K562 (cell line): ENCODE measurements around the gene NAV2. TPM values are rescaled to one million over a fixed set of nuclear protein-coding genes. Genes with fewer than 3 reads are reported as not detected.
A peak's percentile ranks its signal among the peaks of the same experiment; 100 is the strongest.

Experiments used
- ATAC-seq: fragments of 200-7000 bp; cut with Tn5 transposase; 3 replicates; pipeline ENCODE4 v1.9.1; 2020; ENCODE audit warnings: moderate library complexity
- BruUV-seq: library from RNA; stranded (reverse); fragments of 400-500 nt; replicated peaks from 2 replicates; lab custom pipeline; 2021; lab: Mats Ljungman, UMichigan
- CTCF ChIA-PET: fragments of 300-600 bp; formaldehyde crosslinking; extraction: SDS; loops from one replicate; lab custom pipeline; 2021; ENCODE audit warnings: low intra/inter-chr PET ratio; lab: Yijun Ruan, JAX
- POLR2A ChIA-PET: fragments of 300-600, 350-650 bp; sonication (Branson Sonifier 250); formaldehyde crosslinking; extraction: SDS; loops from one replicate; lab custom pipeline; 2021; ENCODE audit warnings: antibody characterized with exemption, inconsistent platforms; lab: Yijun Ruan, JAX
- DNase-seq, 4 experiments: peaks; one replicate each; pipeline versions ENCODE4 v3.0.0 to v3.0.0-alpha.2; 2011 to 2018; ENCODE audit warnings: low spot score in 3 of 4, mixed read lengths in 3 of 4; ENCODE audit errors: extremely low read depth in 1 of 4
- FAIRE-seq: peaks from 2 replicates; lab custom pipeline; 2011; peaks lifted over from hg19 to GRCh38; lab: Jason Lieb, UNC
- H2AFZ ChIP-seq: 2 replicates; pipeline ENCODE4 v1.6.0; 2011; ENCODE audit warnings: low read depth, low read length, control low read depth, inconsistent platforms
- H3K27ac ChIP-seq: fragments of 200-600 bp; 3 replicates; pipeline ENCODE4 v1.8.0; 2011; ENCODE audit warnings: low read depth, mild to moderate bottlenecking, control low read depth, inconsistent platforms, low read length, moderate library complexity, mixed read lengths; ENCODE audit errors: extremely low read depth
- H3K27me3 ChIP-seq, 2 experiments: fragments of 300-600 bp in 1 of 2; 2 replicates in 1 of 2; 3 replicates in 1 of 2; pipeline versions ENCODE4 v1.6.0 to v1.8.0; 2011; ENCODE audit warnings: inconsistent platforms in 2 of 2, low read length in 2 of 2, mild to moderate bottlenecking in 1 of 2, mixed read lengths in 1 of 2, moderate library complexity in 1 of 2; ENCODE audit not compliant: control insufficient read depth in 2 of 2, insufficient read depth in 2 of 2
- H3K36me3 ChIP-seq: fragments of 300-600 bp; 3 replicates; pipeline ENCODE4 v1.8.0; 2011; ENCODE audit warnings: mild to moderate bottlenecking, low read length, inconsistent platforms; ENCODE audit not compliant: control insufficient read depth, insufficient read depth
- H3K4me1 ChIP-seq, 2 experiments: fragments of 200-600 bp in 1 of 2; replicated peaks in 1 of 2; 2 replicates in 1 of 2; 3 replicates in 1 of 2; pipeline versions ENCODE4 v1.5.1 to v1.8.0; 2011; ENCODE audit warnings: inconsistent platforms in 2 of 2, low read length in 2 of 2, mild to moderate bottlenecking in 1 of 2, mixed read lengths in 1 of 2, moderate library complexity in 1 of 2; ENCODE audit not compliant: control insufficient read depth in 2 of 2, insufficient read depth in 2 of 2
- H3K4me2 ChIP-seq: 2 replicates; pipeline ENCODE4 v1.6.1; 2011; ENCODE audit warnings: low read length, control low read depth, inconsistent platforms, mixed read lengths; ENCODE audit not compliant: insufficient read depth
- H3K4me3 ChIP-seq: fragments of 200-600 bp; sonication (generic), shearing (Covaris generic); 2 replicates; pipeline ENCODE4 v1.5.1; 2016; ENCODE audit warnings: control low read depth, inconsistent platforms
- H3K79me2 ChIP-seq: fragments of 200-600 bp; 3 replicates; pipeline ENCODE4 v1.8.0; 2011; ENCODE audit warnings: low read length, inconsistent platforms; ENCODE audit not compliant: control insufficient read depth, insufficient read depth
- H3K9ac ChIP-seq, 2 experiments: 2 replicates each; pipeline versions ENCODE4 v1.6.0 to v1.6.1; 2011; ENCODE audit warnings: low read depth in 2 of 2, low read length in 2 of 2, control low read depth in 1 of 2, inconsistent platforms in 1 of 2, mild to moderate bottlenecking in 1 of 2, mixed read lengths in 1 of 2; ENCODE audit not compliant: insufficient read depth in 1 of 2
- H3K9me1 ChIP-seq: one replicate; pipeline ENCODE4 v1.6.0; 2011; ENCODE audit warnings: inconsistent platforms, mild to moderate bottlenecking, low read length, moderate library complexity; ENCODE audit not compliant: control insufficient read depth, insufficient read depth
- H3K9me3 ChIP-seq: replicated peaks from 2 replicates; pipeline ENCODE4 v1.5.1; 2011; ENCODE audit warnings: low read depth, low read length, inconsistent platforms; ENCODE audit not compliant: control insufficient read depth, insufficient read depth
- H4K20me1 ChIP-seq: replicated peaks from 2 replicates; pipeline ENCODE4 v1.6.1; 2011; ENCODE audit warnings: low read length, inconsistent platforms, mixed read lengths; ENCODE audit not compliant: control insufficient read depth, insufficient read depth
- HDGF ChIP-seq: fragments of 450-650 bp; IDR thresholded peaks from 2 replicates; pipeline ENCODE4 v1.6.1; 2016
- LARP7 ChIP-seq: fragments of 450-650 bp; IDR thresholded peaks from 2 replicates; pipeline ENCODE4 v1.6.1; 2016
- PHF21A ChIP-seq: fragments of 450-650 bp; IDR thresholded peaks from 2 replicates; pipeline ENCODE4 v1.6.1; 2017; ENCODE audit warnings: low read depth, borderline replicate concordance
- SP1 ChIP-seq: sonication (generic); formaldehyde crosslinking; IDR thresholded peaks from 2 replicates; pipeline ENCODE4 v1.8.1; 2022; ENCODE audit warnings: mild to moderate bottlenecking, missing genetic modification reagents
- whole genome bisulfite sequencing: fragments of 100-300 bp; shearing (Covaris generic); methylation state at CpG from one replicate; pipeline ENCODE4 v1.1.6; 2016; ENCODE audit warnings: low coverage, mixed read lengths; ENCODE audit not compliant: insufficient coverage; ENCODE audit errors: missing lambda C conversion rate; 5-methylcytosine and 5-hydroxymethylcytosine counted together
- in situ Hi-C: fragments of 300-500 bp; cut with MboI; formaldehyde crosslinking; loops from 4 replicates; pipeline ENCODE4 v1.15.0; 2018; ENCODE audit warnings: inconsistent platforms, mixed read lengths
- intact Hi-C: fragments of 100-400 bp; cut with micrococcal nuclease; formaldehyde crosslinking; loops from 2 replicates; pipeline ENCODE4 v1.14.2; 2022
- polyA plus RNA-seq, 8 experiments: library from polyadenylated mRNA; depleted of rRNA in 4 of 8; stranded (reverse) in 5 of 8; unstranded in 3 of 8; fragments of >200 nt; fragmentation: Nextera tagmentation in 2 of 8; fragmentation: Illumina TruSeq in 1 of 8; extraction: Ambion mirVana in 2 of 8; extraction: Trizol in 1 of 8; gene quantifications; 2 replicates each; pipeline versions ENCODE4 v1.2.1 to v1.2.3, GENCODE V29; 2011 to 2014; ENCODE audit warnings: inconsistent platforms in 1 of 8, missing spikeins in 1 of 8
- total RNA-seq, 7 experiments: library from RNA; depleted of rRNA in 6 of 7; stranded (reverse); fragments of >200 nt in 6 of 7; fragmentation: Illumina TruSeq in 2 of 7; extraction: Trizol in 2 of 7; gene quantifications; 2 replicates each; pipeline versions ENCODE4 v1.2.1 to v1.2.3, GENCODE V29; 2011 to 2021; ENCODE audit warnings: low replicate concordance in 1 of 7

Gene NAV2
- total and polyA plus RNA-seq, 9 of the 15 experiments (the other 6 are each of a cell fraction or from before 2014, with no cell fraction given), result 0.03 to 0.35 (median 0.05) TPM

DNA sequence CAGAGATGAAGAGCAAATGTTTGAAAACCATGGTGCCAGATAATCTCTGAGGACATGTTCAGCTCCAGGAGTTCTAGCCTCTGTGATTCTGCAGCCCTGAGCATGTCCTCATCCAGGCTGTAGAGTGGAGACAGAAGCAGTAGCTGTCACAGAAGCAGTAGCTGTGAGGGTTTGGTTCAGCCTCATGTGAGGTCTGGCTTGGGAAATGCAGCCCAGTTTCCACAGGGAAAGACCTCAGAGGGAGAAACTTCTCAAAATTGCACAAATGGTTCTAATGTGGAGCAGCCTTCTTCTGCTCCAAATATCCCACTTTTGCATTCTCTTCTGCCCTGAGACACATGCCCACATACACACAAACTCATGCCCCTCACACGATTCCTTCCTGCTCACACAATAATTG lies 399.2 kb downstream of the NAV2 start:
- H3K9ac ChIP-seq, result peak overlapping the region in 1 of 2 experiments; percentile 17; a peak in 2 of 4 replicates
- no peaks in the 10 kb centered on the region for H3K9me3 ChIP-seq
- no peaks in the 10 kb centered on the region for H3K9me1 ChIP-seq
- peak overlapping the region; percentile 66 for H3K4me2 ChIP-seq
- in situ Hi-C loops, result no loop called here
- no peak for ATAC-seq
- H3K27ac ChIP-seq, result peak overlapping the region; percentile 30; the same call in 1 of the 3 replicates
- intact Hi-C loops, result loop anchor here (1.0 to 5.0 kb wide), 4 partner anchors 31 to 161 kb away; no protein-coding TSS in a partner anchor
- H3K36me3 ChIP-seq, result no peaks in the 10 kb centered on the region
- no peaks in the 10 kb centered on the region; the same call in 1 of the 2 replicates for H4K20me1 ChIP-seq
- WGBS, result 9% methylated on average over 1 of the region's 1 CpG
- no TSS peak for BruUV-seq
- CTCF ChIA-PET, result interaction anchor here (0.7 kb wide), 1 partner anchor 161 kb away, joined by 3 read pairs; no protein-coding TSS in a partner anchor
- peak; percentile 10; the same call in 1 of the 2 replicates for TF ChIP-seq LARP7
- TF ChIP-seq PHF21A, result no peak
- 0 out of 2 replicates have a peak, but pooled peaks have one; percentile 26 for TF ChIP-seq HDGF
- 0 out of 2 replicates have a peak, but pooled peaks have one; percentile 16 for TF ChIP-seq SP1 (CRISPR knock-in tag)
- H3K4me3 ChIP-seq, result no peak overlapping the region
- H3K4me1 ChIP-seq, result peaks cover 12 to 14% of the 10 kb centered on the region in 2 experiments
- H3K27me3 ChIP-seq, result no peaks in the 10 kb centered on the region
- no peaks in the 10 kb centered on the region for H3K79me2 ChIP-seq
- DNase-seq, result no peak
- H2AFZ ChIP-seq, result peak overlapping the region; percentile 77
- no peak for FAIRE-seq
- POLR2A ChIA-PET, result interaction anchor here (0.7 to 1.5 kb wide), 3 partner anchors 17 to 206 kb away, joined by 3 to 8 read pairs (median 4); no protein-coding TSS in a partner anchor
